H1 (cell line): Measurements from ENCODE around the gene MLH3. TPM values are rescaled to one million over a fixed set of nuclear protein-coding genes. Genes with fewer than 3 reads are reported as not detected.

Experiments used
- CTCF ChIA-PET: fragments of 300-600 bp; sonication (Branson Sonifier 250); formaldehyde crosslinking; loops from one replicate; lab custom pipeline; 2021; ENCODE audit not compliant: partially characterized antibody; lab: Charles Lee
- POLR2A ChIA-PET: fragments of 300-600 bp; sonication (Branson Sonifier 250); formaldehyde crosslinking; loops from one replicate; lab custom pipeline; 2021; ENCODE audit warnings: inconsistent platforms; ENCODE audit not compliant: partially characterized antibody; lab: Charles Lee
- DNase-seq, 2 experiments: peaks; one replicate each; pipeline versions ENCODE4 v3.0.0 to v3.0.0-alpha.2; 2010 to 2022; ENCODE audit warnings: low spot score in 2 of 2, low read depth in 1 of 2, mixed read lengths in 1 of 2
- FAIRE-seq: peaks from 2 replicates; lab custom pipeline; 2011; peaks lifted over from hg19 to GRCh38; lab: Jason Lieb, UNC
- H2AFZ ChIP-seq: 2 replicates; pipeline ENCODE4 v1.8.1; 2012; ENCODE audit warnings: low read length, inconsistent platforms
- H2AK5ac ChIP-seq: 2 replicates; pipeline ENCODE4 v1.6.1; 2013; ENCODE audit warnings: low read depth, low read length
- H2BK120ac ChIP-seq: replicated peaks from 2 replicates; pipeline ENCODE3; 2013; ENCODE audit warnings: low read depth, low read length, inconsistent platforms
- H2BK12ac ChIP-seq: 2 replicates; pipeline ENCODE4 v1.6.1; 2013; ENCODE audit warnings: low read depth, low read length
- H2BK15ac ChIP-seq: 2 replicates; pipeline ENCODE4 v1.6.1; 2013; ENCODE audit warnings: low read length
- H2BK20ac ChIP-seq: 2 replicates; pipeline ENCODE4 v1.6.1; 2013; ENCODE audit warnings: low read length
- H2BK5ac ChIP-seq: 2 replicates; pipeline ENCODE4 v1.6.1; 2013; ENCODE audit warnings: low read depth, low read length
- H3K14ac ChIP-seq: 2 replicates; pipeline ENCODE4 v1.6.1; 2013; ENCODE audit warnings: inconsistent platforms; ENCODE audit not compliant: insufficient read length
- H3K18ac ChIP-seq: 2 replicates; pipeline ENCODE4 v1.6.1; 2013; ENCODE audit warnings: low read length; ENCODE audit errors: extremely low read depth
- H3K23ac ChIP-seq: 2 replicates; pipeline ENCODE4 v1.6.1; 2013; ENCODE audit warnings: inconsistent platforms; ENCODE audit not compliant: insufficient read length
- H3K23me2 ChIP-seq: 2 replicates; pipeline ENCODE4 v1.6.1; 2013; ENCODE audit warnings: low read depth, low read length
- H3K27ac ChIP-seq: 2 replicates; pipeline ENCODE4 v1.6.1; 2011; ENCODE audit warnings: low read depth, low read length, inconsistent platforms
- H3K27me3 ChIP-seq, 4 experiments: replicated peaks in 1 of 4; 1 replicate in 1 of 4; 2 replicates in 3 of 4; pipeline versions ENCODE4 v1.6.1 to v1.8.1; 2011 to 2013; ENCODE audit warnings: low read length in 3 of 4, mild to moderate bottlenecking in 3 of 4, inconsistent platforms in 2 of 4, mixed read lengths in 2 of 4, moderate library complexity in 1 of 4; ENCODE audit not compliant: control insufficient read depth in 3 of 4, insufficient read depth in 3 of 4; ENCODE audit errors: extremely low read depth in 1 of 4
- H3K36me3 ChIP-seq, 4 experiments: 2 replicates each; pipeline versions ENCODE4 v1.6.1 to v1.8.1; 2011 to 2013; ENCODE audit warnings: mild to moderate bottlenecking in 4 of 4, low read length in 3 of 4, moderate library complexity in 2 of 4, control low read depth in 1 of 4, inconsistent platforms in 1 of 4; ENCODE audit not compliant: insufficient read depth in 4 of 4, control insufficient read depth in 2 of 4
- H3K4ac ChIP-seq: replicated peaks from 2 replicates; pipeline ENCODE3; 2013; ENCODE audit warnings: low read length, low read depth, mixed read lengths, inconsistent platforms; ENCODE audit not compliant: insufficient read length
- H3K4me1 ChIP-seq, 4 experiments: replicated peaks in 1 of 4; 1 replicate in 1 of 4; 2 replicates in 3 of 4; pipeline versions ENCODE4 v1.6.1 to v1.8.1; 2011 to 2013; ENCODE audit warnings: low read length in 3 of 4, inconsistent platforms in 2 of 4, mixed read lengths in 1 of 4; ENCODE audit not compliant: insufficient read depth in 4 of 4, control insufficient read depth in 3 of 4
- H3K4me2 ChIP-seq, 2 experiments: 2 replicates each; pipeline versions ENCODE4 v1.6.1 to v1.8.1; 2011 to 2013; ENCODE audit warnings: low read depth in 2 of 2, low read length in 2 of 2, control low read depth in 1 of 2, inconsistent platforms in 1 of 2, mild to moderate bottlenecking in 1 of 2; ENCODE audit not compliant: insufficient read depth in 1 of 2
- H3K4me3 ChIP-seq, 4 experiments: fragments of 200-600, 300-600 bp in 1 of 4; sonication (generic), shearing (Covaris generic), sonication (Bioruptor Twin) in 1 of 4; 2 replicates each; pipeline versions ENCODE4 v1.5.1 to v1.8.1; 2011 to 2016; ENCODE audit warnings: low read length in 4 of 4, low read depth in 3 of 4, control low read depth in 2 of 4, inconsistent platforms in 2 of 4, mild to moderate bottlenecking in 2 of 4, mixed read lengths in 1 of 4, moderate library complexity in 1 of 4; ENCODE audit not compliant: insufficient read depth in 2 of 4; ENCODE audit errors: extremely low read depth in 1 of 4
- H3K56ac ChIP-seq: replicated peaks from 2 replicates; pipeline ENCODE3; 2013; ENCODE audit warnings: low read depth, mild to moderate bottlenecking, mixed read lengths, low read length, inconsistent platforms; ENCODE audit not compliant: insufficient read length
- H3K79me1 ChIP-seq: 2 replicates; pipeline ENCODE4 v1.6.1; 2013; ENCODE audit warnings: low read depth, low read length, control low read depth
- H3K79me2 ChIP-seq, 2 experiments: 2 replicates each; pipeline versions ENCODE4 v1.6.1 to v1.8.1; 2012 to 2013; ENCODE audit warnings: low read length in 2 of 2, mild to moderate bottlenecking in 2 of 2, inconsistent platforms in 1 of 2; ENCODE audit not compliant: insufficient read depth in 2 of 2, control insufficient read depth in 1 of 2
- H3K9ac ChIP-seq, 4 experiments: replicated peaks in 1 of 4; 1 replicate in 1 of 4; 2 replicates in 3 of 4; pipeline versions ENCODE4 v1.6.1 to v1.8.1; 2011 to 2013; ENCODE audit warnings: low read depth in 3 of 4, low read length in 3 of 4, control low read depth in 2 of 4, mild to moderate bottlenecking in 2 of 4, moderate library complexity in 2 of 4, inconsistent platforms in 1 of 4; ENCODE audit errors: extremely low read depth in 1 of 4
- H3K9me3 ChIP-seq, 2 experiments: 2 replicates each; pipeline versions ENCODE4 v1.6.1 to v1.8.1; 2012 to 2013; ENCODE audit warnings: mild to moderate bottlenecking in 2 of 2, moderate library complexity in 2 of 2, control low read depth in 1 of 2, inconsistent platforms in 1 of 2, low read depth in 1 of 2, low read length in 1 of 2, mixed read lengths in 1 of 2; ENCODE audit not compliant: insufficient read depth in 2 of 2
- H4K20me1 ChIP-seq, 2 experiments: replicated peaks in 1 of 2; 2 replicates each; pipeline versions ENCODE3 to v1.8.1; 2011 to 2013; ENCODE audit warnings: inconsistent platforms in 2 of 2, low read length in 2 of 2, mild to moderate bottlenecking in 1 of 2; ENCODE audit not compliant: insufficient read depth in 2 of 2, control insufficient read depth in 1 of 2
- H4K5ac ChIP-seq: 2 replicates; pipeline ENCODE4 v1.6.1; 2013; ENCODE audit warnings: low read length, low read depth, mixed read lengths, inconsistent platforms; ENCODE audit not compliant: insufficient read length
- H4K8ac ChIP-seq: 2 replicates; pipeline ENCODE4 v1.8.0; 2013; ENCODE audit warnings: mild to moderate bottlenecking, moderate library complexity, low read length, inconsistent platforms; ENCODE audit not compliant: insufficient read depth; ENCODE audit errors: extremely low read depth
- H4K91ac ChIP-seq: replicated peaks from 2 replicates; pipeline ENCODE3; 2013; ENCODE audit warnings: low read length, mixed read lengths, inconsistent platforms; ENCODE audit not compliant: insufficient read length
- ASH2L ChIP-seq: fragments of 200-600, 300-600 bp; sonication (generic); IDR thresholded peaks from one replicate; pipeline ENCODE4 v1.7.1; 2017; ENCODE audit warnings: low read length
- CREB1 ChIP-seq: IDR thresholded peaks from 2 replicates; pipeline ENCODE4 v1.6.1; 2012; ENCODE audit warnings: inconsistent platforms
- HDAC2 ChIP-seq, 2 experiments: fragments of 300-600 bp in 1 of 2; sonication (generic) in 1 of 2; IDR thresholded peaks; 2 replicates each; pipeline ENCODE4 v1.6.1; 2011 to 2012; ENCODE audit warnings: low read depth in 2 of 2, low read length in 2 of 2, mild to moderate bottlenecking in 2 of 2, moderate library complexity in 2 of 2, borderline replicate concordance in 1 of 2, inconsistent platforms in 1 of 2
- RXRA ChIP-seq: IDR thresholded peaks from 2 replicates; pipeline ENCODE4 v1.6.1; 2011; ENCODE audit warnings: low read depth, mild to moderate bottlenecking, low read length, moderate library complexity; ENCODE audit not compliant: insufficient read depth
- WGBS, 2 experiments: shearing (Covaris generic) in 1 of 2; methylation state at CpG; one replicate each; pipeline versions ENCODE4 v1.1.6 to v1.1.7; 2013 to 2015; ENCODE audit warnings: low lambda C conversion rate in 2 of 2, mixed read lengths in 2 of 2, inconsistent platforms in 1 of 2, low coverage in 1 of 2, missing lambda C conversion rate in 1 of 2; ENCODE audit not compliant: insufficient replicate concordance in 2 of 2, insufficient coverage in 1 of 2, insufficient read length in 1 of 2; ENCODE audit errors: extremely low coverage in 1 of 2, missing lambda C conversion rate in 1 of 2; 5-methylcytosine and 5-hydroxymethylcytosine counted together
- polyA plus RNA-seq, 7 experiments: library from polyadenylated mRNA; depleted of rRNA in 3 of 7; stranded (reverse) in 5 of 7; unstranded in 2 of 7; fragments of >200 nt in 5 of 7; fragments of 200-250 nt in 2 of 7; gene quantifications; 1 replicate in 5 of 7; 2 replicates in 1 of 7; 4 replicates in 1 of 7; pipeline versions ENCODE4 v1.2.1 to v1.2.3, GENCODE V29; 2011 to 2013; ENCODE audit warnings: missing spikeins in 2 of 7, mixed read lengths in 2 of 7
- total RNA-seq: library from RNA; stranded (reverse); fragmentation: NEBNext Ultra II Directional; extraction: Animal tissue kit (Norgen Biotek cat#: 25700); gene quantifications from 2 replicates; pipeline ENCODE4 v1.2.1, GENCODE V29; 2021

The MLH3 gene
- total and polyA plus RNA-seq, 2 of the 8 experiments (the other 6 are each of a cell fraction or from before 2014, with no cell fraction given), result 9.3 to 20.1 TPM

DNA sequence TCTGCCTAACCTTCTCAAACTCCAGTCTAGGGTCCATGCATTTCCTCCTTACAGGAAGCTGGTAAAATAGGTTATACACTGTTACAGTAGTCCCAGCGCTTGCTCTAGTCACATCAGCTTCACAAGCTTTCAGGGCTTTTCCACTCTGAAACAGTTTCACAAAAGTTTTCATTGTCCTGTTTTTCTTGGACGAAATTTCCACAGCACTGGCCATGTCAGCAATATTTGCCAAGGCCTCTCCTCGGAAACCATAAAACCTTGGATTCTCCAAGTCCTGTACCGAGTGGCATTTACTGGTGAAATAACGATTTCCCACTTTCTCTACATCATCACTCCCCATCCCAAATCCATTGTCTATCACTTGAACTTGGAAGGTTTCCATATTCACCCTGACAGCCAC is 2.1 kb downstream of the MLH3 start:
- no peak overlapping the region for H3K27ac ChIP-seq
- no peak overlapping the region for H3K4ac ChIP-seq
- no peaks in the 10 kb centered on the region; the same call in 1 of the 2 replicates for H3K23me2 ChIP-seq
- peaks cover 0 to 4% (median 0%) of the 10 kb centered on the region in 4 experiments; a peak in 3 of 7 replicates for H3K4me1 ChIP-seq
- H4K5ac ChIP-seq, result no peak overlapping the region
- H3K79me2 ChIP-seq, result no peaks in the 10 kb centered on the region
- no peak overlapping the region for H4K8ac ChIP-seq
- no peaks in the 10 kb centered on the region for H4K20me1 ChIP-seq
- ChIA-PET CTCF (interaction anchor here (1.1 to 2.4 kb wide), 5 partner anchors 26 to 413 kb away, joined by 3 to 17 read pairs (median 3); no protein-coding TSS in a partner anchor), POLR2A (interaction anchor here (1.4 to 3.0 kb wide), 5 partner anchors 12 to 142 kb away, joined by 3 to 15 read pairs (median 5); partner anchors contain the start of genes ACYP1 and ZC2HC1C)
- no peak overlapping the region for H2BK12ac ChIP-seq
- H4K91ac ChIP-seq, result no peak overlapping the region
- H2AK5ac ChIP-seq, result no peak overlapping the region
- DNase-seq, result no peak
- no peaks in the 10 kb centered on the region for H3K27me3 ChIP-seq
- no peak overlapping the region for H3K4me2 ChIP-seq
- H3K9ac ChIP-seq, result peak overlapping the region in 1 of 4 experiments; percentile 46; a peak in 1 of 7 replicates
- H3K23ac ChIP-seq, result no peak overlapping the region
- no peak overlapping the region for H2BK15ac ChIP-seq
- no peaks in the 10 kb centered on the region for H3K79me1 ChIP-seq
- no peaks in the 10 kb centered on the region; a peak in 1 of 8 replicates for H3K36me3 ChIP-seq
- TF ChIP-seq RXRA, result no peak
- no peak for TF ChIP-seq ASH2L
- TF ChIP-seq HDAC2 (IDR thresholded peaks at IDR 0.05; ENCODE audit: borderline replicate concordance in 1 of 2, low read depth in 2 of 2, low read length in 2 of 2), result no peak
- no peak for TF ChIP-seq CREB1
- H2BK120ac ChIP-seq, result no peak overlapping the region
- H2BK20ac ChIP-seq, result no peak overlapping the region
- no peak for FAIRE-seq
- WGBS, 2 experiments, result 87% methylated on average over 5 of the region's 5 CpGs; no CpG with 5 or more reads in 1 of the 2 experiments
- H2BK5ac ChIP-seq, result no peak overlapping the region
- no peak overlapping the region for H2AFZ ChIP-seq
- no peak overlapping the region for H3K56ac ChIP-seq
- no peaks in the 10 kb centered on the region for H3K9me3 ChIP-seq
- H3K18ac ChIP-seq, result no peak overlapping the region
- no peak overlapping the region for H3K4me3 ChIP-seq
- no peak overlapping the region for H3K14ac ChIP-seq
